Measurements from ENCODE around the gene NSD1. TPM values are rescaled to one million over a fixed set of nuclear protein-coding genes. Genes with fewer than 3 reads are reported as not detected.

Gene NSD1, protein sequence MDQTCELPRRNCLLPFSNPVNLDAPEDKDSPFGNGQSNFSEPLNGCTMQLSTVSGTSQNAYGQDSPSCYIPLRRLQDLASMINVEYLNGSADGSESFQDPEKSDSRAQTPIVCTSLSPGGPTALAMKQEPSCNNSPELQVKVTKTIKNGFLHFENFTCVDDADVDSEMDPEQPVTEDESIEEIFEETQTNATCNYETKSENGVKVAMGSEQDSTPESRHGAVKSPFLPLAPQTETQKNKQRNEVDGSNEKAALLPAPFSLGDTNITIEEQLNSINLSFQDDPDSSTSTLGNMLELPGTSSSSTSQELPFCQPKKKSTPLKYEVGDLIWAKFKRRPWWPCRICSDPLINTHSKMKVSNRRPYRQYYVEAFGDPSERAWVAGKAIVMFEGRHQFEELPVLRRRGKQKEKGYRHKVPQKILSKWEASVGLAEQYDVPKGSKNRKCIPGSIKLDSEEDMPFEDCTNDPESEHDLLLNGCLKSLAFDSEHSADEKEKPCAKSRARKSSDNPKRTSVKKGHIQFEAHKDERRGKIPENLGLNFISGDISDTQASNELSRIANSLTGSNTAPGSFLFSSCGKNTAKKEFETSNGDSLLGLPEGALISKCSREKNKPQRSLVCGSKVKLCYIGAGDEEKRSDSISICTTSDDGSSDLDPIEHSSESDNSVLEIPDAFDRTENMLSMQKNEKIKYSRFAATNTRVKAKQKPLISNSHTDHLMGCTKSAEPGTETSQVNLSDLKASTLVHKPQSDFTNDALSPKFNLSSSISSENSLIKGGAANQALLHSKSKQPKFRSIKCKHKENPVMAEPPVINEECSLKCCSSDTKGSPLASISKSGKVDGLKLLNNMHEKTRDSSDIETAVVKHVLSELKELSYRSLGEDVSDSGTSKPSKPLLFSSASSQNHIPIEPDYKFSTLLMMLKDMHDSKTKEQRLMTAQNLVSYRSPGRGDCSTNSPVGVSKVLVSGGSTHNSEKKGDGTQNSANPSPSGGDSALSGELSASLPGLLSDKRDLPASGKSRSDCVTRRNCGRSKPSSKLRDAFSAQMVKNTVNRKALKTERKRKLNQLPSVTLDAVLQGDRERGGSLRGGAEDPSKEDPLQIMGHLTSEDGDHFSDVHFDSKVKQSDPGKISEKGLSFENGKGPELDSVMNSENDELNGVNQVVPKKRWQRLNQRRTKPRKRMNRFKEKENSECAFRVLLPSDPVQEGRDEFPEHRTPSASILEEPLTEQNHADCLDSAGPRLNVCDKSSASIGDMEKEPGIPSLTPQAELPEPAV (N-terminal part only)
- 26.4 and 40.0 TPM in 2 replicates for total RNA-seq

- DNase-seq (ENCODE audit: extremely low read depth, low read depth, low spot score), result no peak
These were observed at the start of gene NSD1 for GRCh38 chr5:177133096-177133852. NSD1 (plus strand) TSS chr5:177133773; CDS start chr5:177135104, 1,331 bp downstream.

DNA sequence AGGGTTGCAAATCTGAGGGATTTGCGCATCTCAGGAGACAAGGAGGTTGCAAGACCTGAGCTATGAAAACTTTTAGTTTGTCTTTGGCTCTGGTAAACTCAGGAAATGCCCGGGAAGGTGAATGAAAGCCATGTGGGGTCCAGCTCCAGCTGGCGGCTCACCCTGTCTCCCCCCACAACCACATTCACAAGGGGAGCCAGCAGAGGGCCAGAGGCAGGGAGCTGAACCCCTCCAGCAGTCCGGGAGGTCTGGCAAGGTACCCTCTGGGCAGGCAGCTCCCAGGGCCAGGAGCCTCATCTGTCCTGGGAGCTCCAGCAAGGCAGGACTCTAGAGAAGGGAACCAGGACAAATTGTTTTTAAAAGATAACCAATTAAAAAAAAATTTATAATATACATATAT lies 49.4 kb upstream of the NSD1 start:
- no peak for DNase-seq (ENCODE audit: extremely low read depth, low read depth, low spot score)

DNA sequence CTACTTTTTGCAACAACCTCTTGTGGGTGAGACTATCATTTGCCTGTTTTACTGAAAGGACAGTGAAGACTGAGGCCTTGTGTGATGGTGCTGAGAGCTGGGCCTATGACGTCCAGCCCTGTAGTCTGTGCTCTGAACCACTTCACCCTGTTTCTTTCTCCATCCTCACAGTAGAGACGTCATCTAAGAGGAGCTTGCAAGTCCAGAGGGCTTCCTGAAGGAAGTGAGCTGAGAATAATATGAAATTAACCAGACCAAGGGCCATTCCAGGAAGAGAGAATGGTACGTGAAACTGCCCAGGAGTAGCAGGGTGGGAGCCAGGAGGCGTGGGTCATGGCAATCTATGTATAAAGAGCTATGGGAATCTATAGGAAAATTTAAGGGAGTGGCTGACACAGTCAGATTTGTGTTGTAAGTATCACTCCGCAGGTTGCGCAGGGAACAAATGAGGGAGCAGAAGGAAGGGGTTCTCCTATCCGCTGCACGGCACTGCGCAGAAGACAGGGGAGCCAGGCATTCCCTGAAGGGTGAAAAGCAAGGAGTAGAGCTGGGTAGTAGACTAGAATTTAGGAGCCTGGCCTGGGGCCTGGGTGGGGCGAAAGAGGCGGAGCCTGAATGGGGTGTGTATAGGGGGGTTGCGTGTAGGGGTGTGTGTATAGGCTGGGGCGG lies 47.5 kb upstream of the NSD1 start:
- no peak for DNase-seq (ENCODE audit: extremely low read depth, low read depth, low spot score)

GRCh38 chr5:177086654-177087397 lies 46.7 kb upstream of the NSD1 start, which contains the start of gene FGFR4:
FGFR4 (plus strand) TSS chr5:177086915; CDS start chr5:177089603, 2,688 bp downstream.
- no peak for DNase-seq (ENCODE audit: extremely low read depth, low read depth, low spot score)

DNA sequence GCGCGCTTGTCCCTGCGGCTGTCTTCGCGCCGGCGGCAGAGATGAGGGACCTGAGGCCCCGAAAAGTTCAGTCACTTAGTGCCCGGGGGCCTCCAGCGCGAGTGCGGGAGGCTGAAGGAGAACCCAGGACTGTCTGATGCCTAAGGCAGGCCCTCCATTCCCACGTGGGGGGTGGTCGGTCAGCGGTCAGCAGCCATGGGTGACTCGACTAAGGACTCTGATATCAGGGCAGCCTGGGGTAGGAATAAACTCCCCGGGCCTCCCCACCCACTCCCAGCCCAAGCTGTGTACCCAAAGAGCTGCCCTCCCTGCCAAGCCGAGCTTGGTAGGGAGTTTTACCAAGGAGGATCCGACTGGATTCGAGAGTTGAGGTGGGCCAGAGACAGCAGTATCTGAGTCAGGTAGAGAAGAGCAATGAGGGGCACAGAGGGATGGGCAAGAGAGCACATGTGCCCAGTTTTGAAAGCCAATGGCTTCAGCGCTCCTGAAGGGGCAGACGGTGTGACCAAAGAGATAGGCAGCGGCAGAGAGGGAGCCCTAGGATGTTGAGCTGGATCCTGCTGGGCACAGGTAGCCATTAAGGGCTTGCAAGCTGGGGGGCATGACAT lies 46.1 kb upstream of the NSD1 start:
- DNase-seq (ENCODE audit: extremely low read depth, low read depth, low spot score), result no peak

GRCh38 chr5:177089127-177089526 lies 44.4 kb upstream of the NSD1 start:
- no peak for DNase-seq (ENCODE audit: extremely low read depth, low read depth, low spot score)

GRCh38 chr5:177089825-177090641 lies 43.5 kb upstream of the NSD1 start:
- DNase-seq (ENCODE audit: extremely low read depth, low read depth, low spot score), result no peak

GRCh38 chr5:177090813-177091212 lies 42.8 kb upstream of the NSD1 start:
- DNase-seq (ENCODE audit: extremely low read depth, low read depth, low spot score), result no peak

DNA sequence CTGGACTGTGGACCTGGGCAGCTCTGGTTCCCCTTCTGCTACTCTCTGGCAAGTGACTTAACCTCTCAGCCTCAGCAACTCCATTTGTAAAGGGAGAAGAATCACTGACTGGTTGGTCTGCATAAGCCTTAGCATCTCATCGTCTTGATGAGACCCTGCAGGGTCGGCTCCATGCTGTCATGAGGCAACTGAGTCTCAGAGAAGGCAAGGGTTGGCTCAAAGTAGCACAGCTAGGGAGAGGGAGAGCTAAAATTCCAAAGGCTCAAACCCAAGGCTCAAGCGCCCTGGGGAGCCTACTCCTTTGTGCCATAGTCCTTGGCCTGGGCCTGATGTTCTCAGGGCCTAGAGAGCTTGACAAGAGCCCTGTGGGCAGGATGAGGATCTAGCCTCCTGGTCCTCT lies 42.3 kb upstream of the NSD1 start:
- no peak for DNase-seq (ENCODE audit: extremely low read depth, low read depth, low spot score)

DNA sequence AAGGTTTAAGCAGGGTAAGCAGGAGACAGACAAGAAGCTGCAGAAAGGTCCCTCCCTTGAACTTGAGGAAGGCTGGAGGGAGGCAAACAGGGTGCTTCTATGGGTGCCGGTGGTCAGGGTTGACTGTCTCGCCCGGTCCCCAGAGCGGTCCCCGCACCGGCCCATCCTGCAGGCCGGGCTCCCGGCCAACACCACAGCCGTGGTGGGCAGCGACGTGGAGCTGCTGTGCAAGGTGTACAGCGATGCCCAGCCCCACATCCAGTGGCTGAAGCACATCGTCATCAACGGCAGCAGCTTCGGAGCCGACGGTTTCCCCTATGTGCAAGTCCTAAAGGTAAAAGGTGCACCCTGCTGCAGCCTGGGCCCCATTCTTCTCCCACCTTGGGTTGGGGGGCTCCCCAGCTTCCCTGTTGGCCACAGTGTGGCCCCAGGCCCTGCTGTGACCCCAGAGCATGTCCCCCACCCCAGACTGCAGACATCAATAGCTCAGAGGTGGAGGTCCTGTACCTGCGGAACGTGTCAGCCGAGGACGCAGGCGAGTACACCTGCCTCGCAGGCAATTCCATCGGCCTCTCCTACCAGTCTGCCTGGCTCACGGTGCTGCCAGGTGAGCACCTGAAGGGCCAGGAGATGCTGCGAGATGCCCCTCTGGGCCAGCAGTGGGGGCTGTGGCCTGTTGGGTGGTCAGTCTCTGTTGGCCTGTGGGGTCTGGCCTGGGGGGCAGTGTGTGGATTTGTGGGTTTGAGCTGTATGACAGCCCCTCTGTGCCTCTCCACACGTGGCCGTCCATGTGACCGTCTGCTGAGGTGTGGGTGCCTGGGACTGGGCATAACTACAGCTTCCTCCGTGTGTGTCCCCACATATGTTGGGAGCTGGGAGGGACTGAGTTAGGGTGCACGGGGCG lies 41.1 kb upstream of the NSD1 start:
- no peak for DNase-seq (ENCODE audit: extremely low read depth, low read depth, low spot score)

GRCh38 chr5:177093082-177093712 lies 40.4 kb upstream of the NSD1 start:
- no peak for DNase-seq (ENCODE audit: extremely low read depth, low read depth, low spot score)

DNA sequence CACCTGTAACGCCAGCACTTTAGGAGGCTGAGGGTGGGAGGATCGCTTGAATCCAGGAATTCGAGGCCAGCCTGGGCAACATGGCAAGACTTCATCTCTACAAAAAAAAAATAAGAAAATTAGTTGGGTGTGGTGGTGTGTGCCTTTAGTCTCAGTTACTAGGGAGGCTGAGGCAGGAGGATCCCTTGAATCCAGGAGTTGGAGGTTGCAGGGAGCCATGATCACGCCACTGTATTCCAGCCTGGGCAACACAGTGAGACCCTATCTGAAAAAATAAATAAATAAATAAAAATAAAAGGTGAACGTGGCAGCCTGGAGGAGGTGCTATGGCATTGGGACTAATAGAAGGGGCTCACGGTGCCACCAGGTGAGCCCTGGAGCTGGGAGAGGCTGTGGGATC lies 39.8 kb upstream of the NSD1 start:
- no peak for DNase-seq (ENCODE audit: extremely low read depth, low read depth, low spot score)

DNA sequence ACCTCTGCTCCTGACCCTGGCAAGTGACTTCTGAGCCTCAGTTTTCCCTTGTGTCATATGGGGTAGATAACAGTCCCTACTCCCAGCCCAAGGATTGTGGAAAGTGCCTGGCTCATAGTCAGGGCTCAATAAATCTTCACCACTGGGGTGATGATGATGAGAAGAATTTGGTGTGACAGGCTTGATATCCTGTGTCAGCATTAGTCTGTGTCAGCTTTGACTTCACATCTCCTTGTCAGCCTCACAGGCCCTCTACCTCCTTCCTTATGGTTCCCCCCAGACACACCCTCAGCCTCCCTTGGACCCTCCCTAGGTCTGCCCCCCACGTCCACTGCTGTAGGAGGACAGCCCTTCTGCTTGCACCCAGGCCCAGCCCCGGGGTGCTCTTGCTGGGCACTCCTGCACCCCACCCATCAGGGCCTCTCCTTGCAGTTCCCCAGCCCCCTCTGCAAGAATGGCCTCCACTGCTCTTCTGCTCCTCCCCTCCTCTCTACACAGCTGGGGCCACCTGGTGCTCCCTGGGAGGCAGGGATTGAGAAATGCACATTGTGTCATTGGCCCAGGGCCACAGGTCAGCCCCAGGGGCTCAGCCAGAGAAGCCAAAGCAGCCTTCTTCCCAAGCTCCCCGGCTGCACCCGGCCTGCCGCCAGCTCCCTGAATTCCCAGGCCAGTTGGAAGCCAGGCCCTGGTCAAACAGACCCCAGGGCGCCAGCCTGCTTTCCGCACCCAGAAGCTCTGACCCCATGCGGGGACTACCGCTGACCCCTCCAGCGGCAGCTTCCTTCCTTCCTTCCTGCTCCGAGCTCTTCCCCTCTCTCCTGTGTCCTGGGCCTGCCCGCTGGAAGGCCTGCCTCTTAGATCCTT lies 39.1 kb upstream of the NSD1 start:
- DNase-seq (ENCODE audit: extremely low read depth, low read depth, low spot score), result no peak

DNA sequence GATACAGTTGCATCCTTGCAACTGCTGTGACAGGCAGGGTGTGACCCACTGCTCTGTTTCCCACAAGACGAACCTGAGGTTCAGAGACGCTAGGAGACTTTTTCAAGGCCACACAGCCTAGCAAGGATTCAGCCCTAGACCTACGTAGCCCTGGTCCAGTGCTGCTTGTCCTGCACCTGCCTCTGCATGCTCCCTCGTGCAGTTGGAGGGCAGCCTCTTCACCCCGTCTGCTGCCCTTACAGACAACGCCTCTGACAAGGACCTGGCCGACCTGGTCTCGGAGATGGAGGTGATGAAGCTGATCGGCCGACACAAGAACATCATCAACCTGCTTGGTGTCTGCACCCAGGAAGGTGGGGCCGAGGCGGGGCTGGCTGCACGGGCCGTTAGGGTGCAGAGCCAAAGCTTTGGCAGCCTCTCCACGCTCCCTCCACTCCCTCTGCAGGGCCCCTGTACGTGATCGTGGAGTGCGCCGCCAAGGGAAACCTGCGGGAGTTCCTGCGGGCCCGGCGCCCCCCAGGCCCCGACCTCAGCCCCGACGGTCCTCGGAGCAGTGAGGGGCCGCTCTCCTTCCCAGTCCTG lies 38.4 kb upstream of the NSD1 start:
- DNase-seq (ENCODE audit: extremely low read depth, low read depth, low spot score), result no peak

Measured in glomerular endothelial cell (primary cell).